Mesothelial cell of epicardium (in vitro differentiated cells): Measurements from ENCODE around the gene ABCA4. TPM values are rescaled to one million over a fixed set of nuclear protein-coding genes. Genes with fewer than 3 reads are reported as not detected.

ENCODE experiments used
- DNase-seq, 2 experiments: peaks; one replicate each; pipeline ENCODE4 v3.0.0; 2021; ENCODE audit warnings: low spot score in 2 of 2; ENCODE audit not compliant: unreplicated experiment in 2 of 2
- H3K27ac Mint-ChIP-seq: 2 replicates; pipeline ENCODE4 v1.8.0; 2021; ENCODE audit warnings: mixed read lengths
- H3K27me3 Mint-ChIP-seq: 2 replicates; pipeline ENCODE4 v1.8.0; 2021; ENCODE audit warnings: low read depth, mixed read lengths
- H3K36me3 Mint-ChIP-seq: 2 replicates; pipeline ENCODE4 v1.8.0; 2021; ENCODE audit warnings: mixed read lengths
- H3K4me1 Mint-ChIP-seq: 2 replicates; pipeline ENCODE4 v1.8.0; 2021; ENCODE audit warnings: mixed read lengths
- H3K4me3 Mint-ChIP-seq: 2 replicates; pipeline ENCODE4 v1.8.0; 2021; ENCODE audit warnings: mild to moderate bottlenecking, moderate library complexity, mixed read lengths
- H3K9me3 Mint-ChIP-seq: 2 replicates; pipeline ENCODE4 v1.8.0; 2021; ENCODE audit warnings: mixed read lengths
- CTCF ChIP-seq: fragments of 200-600 bp; sonication (generic); IDR thresholded peaks from one replicate; pipeline ENCODE4 v1.5.0; 2021; ENCODE audit warnings: antibody characterized with exemption; ENCODE audit not compliant: unreplicated experiment
- total RNA-seq: library from RNA; stranded (reverse); gene quantifications from 3 replicates; pipeline ENCODE4 v1.2.1, GENCODE V29; 2021

The ABCA4 gene
- total RNA-seq, 1 donor from 2014 or later = 14.5 TPM

- Mint-ChIP-seq H3K4me1 (peaks cover 72% of the 10 kb centered on the region), H3K27ac (peak overlapping the region; percentile 83), H3K27me3 (no peaks in the 10 kb centered on the region), H3K36me3 (no peaks in the 10 kb centered on the region), H3K9me3 (no peaks in the 10 kb centered on the region), H3K4me3 (no peak overlapping the region)
- TF ChIP-seq CTCF = no peak
- no peak for DNase-seq
Observed at GRCh38 chr1:94111879-94112278, 9.1 kb downstream of the ABCA4 start.

- no peak for TF ChIP-seq CTCF
- Mint-ChIP-seq H3K9me3 (no peaks in the 10 kb centered on the region), H3K4me3 (no peak overlapping the region), H3K36me3 (no peaks in the 10 kb centered on the region), H3K27ac (peak overlapping the region; percentile 83), H3K27me3 (no peaks in the 10 kb centered on the region), H3K4me1 (peaks cover 72% of the 10 kb centered on the region)
- DNase-seq = no peak
Observed at GRCh38 chr1:94110946-94111740, 9.8 kb downstream of the ABCA4 start.

GRCh38 chr1:94110021-94110761 lies 10.8 kb downstream of the ABCA4 start:
- H3K27ac Mint-ChIP-seq = peak overlapping the region; percentile 19
- no peaks in the 10 kb centered on the region for H3K27me3 Mint-ChIP-seq
- H3K36me3 Mint-ChIP-seq = no peaks in the 10 kb centered on the region
- peaks cover 72% of the 10 kb centered on the region for H3K4me1 Mint-ChIP-seq
- DNase-seq = no peak
- H3K9me3 Mint-ChIP-seq = no peaks in the 10 kb centered on the region
- no peak for TF ChIP-seq CTCF
- no peak overlapping the region for H3K4me3 Mint-ChIP-seq

GRCh38 chr1:94109478-94109877 lies 11.5 kb downstream of the ABCA4 start:
- H3K27me3 Mint-ChIP-seq = no peaks in the 10 kb centered on the region
- no peaks in the 10 kb centered on the region for H3K9me3 Mint-ChIP-seq
- TF ChIP-seq CTCF = no peak
- no peaks in the 10 kb centered on the region for H3K36me3 Mint-ChIP-seq
- H3K4me3 Mint-ChIP-seq = no peak overlapping the region
- no peak for DNase-seq
- H3K27ac Mint-ChIP-seq = peak overlapping the region; percentile 19
- peaks cover 73% of the 10 kb centered on the region for H3K4me1 Mint-ChIP-seq

GRCh38 chr1:94107141-94107540 lies 13.8 kb downstream of the ABCA4 start:
- TF ChIP-seq CTCF = no peak
- no peaks in the 10 kb centered on the region for H3K36me3 Mint-ChIP-seq
- H3K4me3 Mint-ChIP-seq = no peak overlapping the region
- no peaks in the 10 kb centered on the region for H3K9me3 Mint-ChIP-seq
- H3K27ac Mint-ChIP-seq = peak overlapping the region; percentile 99
- no peaks in the 10 kb centered on the region for H3K27me3 Mint-ChIP-seq
- peaks cover 79% of the 10 kb centered on the region for H3K4me1 Mint-ChIP-seq
- DNase-seq = no peak
